H1 (cell line): ENCODE results near the gene NEGR1. TPM values are rescaled to one million over a fixed set of nuclear protein-coding genes. Genes with fewer than 3 reads are reported as not detected.

ENCODE experiments used
- CBX5 ChIP-seq: fragments of 300-800, 300-1000 bp; sonication (generic); IDR thresholded peaks from 2 replicates; pipeline ENCODE4 v1.7.1; 2016; ENCODE audit warnings: antibody characterized with exemption, low read length, low read depth
- CEBPB ChIP-seq: IDR thresholded peaks from 2 replicates; pipeline ENCODE4 v1.6.1; 2012; ENCODE audit warnings: low read depth, low read length
- CHD1 ChIP-seq: IDR thresholded peaks from 2 replicates; pipeline ENCODE4 v1.6.1; 2012; ENCODE audit warnings: low read depth, low read length, improper control_type of control experiment
- RFX5 ChIP-seq: IDR thresholded peaks from 2 replicates; pipeline ENCODE4 v1.6.1; 2011; ENCODE audit warnings: low read depth, low read length, improper control_type of control experiment, borderline replicate concordance
- SAP30 ChIP-seq: fragments of 300-600 bp; sonication (generic); IDR thresholded peaks from 2 replicates; pipeline ENCODE4 v1.7.1; 2012; ENCODE audit warnings: low read length, moderate library complexity, mild to moderate bottlenecking, inconsistent platforms; ENCODE audit not compliant: insufficient read depth, insufficient replicate concordance
- SIRT6 ChIP-seq: IDR thresholded peaks from one replicate; pipeline ENCODE4 v1.7.1; 2012; ENCODE audit warnings: low read length, inconsistent platforms
- SP4 ChIP-seq: IDR thresholded peaks from 2 replicates; pipeline ENCODE4 v1.6.1; 2012; ENCODE audit warnings: low read length, inconsistent platforms
- SRF ChIP-seq: IDR thresholded peaks from 2 replicates; pipeline ENCODE4 v1.6.1; 2011; ENCODE audit warnings: mild to moderate bottlenecking, low read depth, low read length, moderate library complexity
- polyA plus RNA-seq, 7 experiments: library from polyadenylated mRNA; depleted of rRNA in 3 of 7; stranded (reverse) in 5 of 7; unstranded in 2 of 7; fragments of >200 nt in 5 of 7; fragments of 200-250 nt in 2 of 7; gene quantifications; 1 replicate in 5 of 7; 2 replicates in 1 of 7; 4 replicates in 1 of 7; pipeline versions ENCODE4 v1.2.1 to v1.2.3, GENCODE V29; 2011 to 2013; ENCODE audit warnings: missing spikeins in 2 of 7, mixed read lengths in 2 of 7
- total RNA-seq: library from RNA; stranded (reverse); fragmentation: NEBNext Ultra II Directional; extraction: Animal tissue kit (Norgen Biotek cat#: 25700); gene quantifications from 2 replicates; pipeline ENCODE4 v1.2.1, GENCODE V29; 2021
- TF ChIP-seq, protein P1 (sequence below): fragments of 300-600 bp; sonication (generic); IDR thresholded peaks from 2 replicates; pipeline ENCODE4 v1.7.1; 2012; ENCODE audit warnings: low read length, moderate library complexity, mild to moderate bottlenecking, inconsistent platforms; ENCODE audit not compliant: insufficient replicate concordance
- TF ChIP-seq, protein P2 (sequence below): IDR thresholded peaks from 2 replicates; pipeline ENCODE4 v1.6.1; 2012; ENCODE audit warnings: low read length, inconsistent platforms

Gene NEGR1
- total and polyA plus RNA-seq, 2 of the 8 experiments (the other 6 are each of a cell fraction or from before 2014, with no cell fraction given), result 0.71 to 1.3 TPM

DNA sequence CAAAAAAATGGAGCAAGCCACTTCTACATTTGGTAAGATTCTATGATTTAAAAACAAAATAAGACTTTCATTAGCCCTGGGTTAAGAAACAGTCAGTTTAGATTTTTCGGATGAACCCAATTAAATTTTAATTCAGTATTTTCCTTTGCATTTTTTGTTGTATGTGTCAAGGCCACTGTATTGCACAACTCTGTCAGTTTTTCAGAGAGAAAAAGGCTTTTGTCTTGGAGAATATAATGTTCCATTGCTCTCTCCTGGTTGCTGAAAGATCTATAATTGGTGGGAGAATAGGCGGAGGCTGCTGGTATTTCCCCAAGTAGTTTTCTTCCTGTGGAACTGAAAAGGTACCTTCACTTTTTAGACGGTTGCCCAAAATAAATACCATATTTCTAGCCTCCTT is 84.6 kb downstream of the NEGR1 start (continued):
- TF ChIP-seq, protein P1, sequence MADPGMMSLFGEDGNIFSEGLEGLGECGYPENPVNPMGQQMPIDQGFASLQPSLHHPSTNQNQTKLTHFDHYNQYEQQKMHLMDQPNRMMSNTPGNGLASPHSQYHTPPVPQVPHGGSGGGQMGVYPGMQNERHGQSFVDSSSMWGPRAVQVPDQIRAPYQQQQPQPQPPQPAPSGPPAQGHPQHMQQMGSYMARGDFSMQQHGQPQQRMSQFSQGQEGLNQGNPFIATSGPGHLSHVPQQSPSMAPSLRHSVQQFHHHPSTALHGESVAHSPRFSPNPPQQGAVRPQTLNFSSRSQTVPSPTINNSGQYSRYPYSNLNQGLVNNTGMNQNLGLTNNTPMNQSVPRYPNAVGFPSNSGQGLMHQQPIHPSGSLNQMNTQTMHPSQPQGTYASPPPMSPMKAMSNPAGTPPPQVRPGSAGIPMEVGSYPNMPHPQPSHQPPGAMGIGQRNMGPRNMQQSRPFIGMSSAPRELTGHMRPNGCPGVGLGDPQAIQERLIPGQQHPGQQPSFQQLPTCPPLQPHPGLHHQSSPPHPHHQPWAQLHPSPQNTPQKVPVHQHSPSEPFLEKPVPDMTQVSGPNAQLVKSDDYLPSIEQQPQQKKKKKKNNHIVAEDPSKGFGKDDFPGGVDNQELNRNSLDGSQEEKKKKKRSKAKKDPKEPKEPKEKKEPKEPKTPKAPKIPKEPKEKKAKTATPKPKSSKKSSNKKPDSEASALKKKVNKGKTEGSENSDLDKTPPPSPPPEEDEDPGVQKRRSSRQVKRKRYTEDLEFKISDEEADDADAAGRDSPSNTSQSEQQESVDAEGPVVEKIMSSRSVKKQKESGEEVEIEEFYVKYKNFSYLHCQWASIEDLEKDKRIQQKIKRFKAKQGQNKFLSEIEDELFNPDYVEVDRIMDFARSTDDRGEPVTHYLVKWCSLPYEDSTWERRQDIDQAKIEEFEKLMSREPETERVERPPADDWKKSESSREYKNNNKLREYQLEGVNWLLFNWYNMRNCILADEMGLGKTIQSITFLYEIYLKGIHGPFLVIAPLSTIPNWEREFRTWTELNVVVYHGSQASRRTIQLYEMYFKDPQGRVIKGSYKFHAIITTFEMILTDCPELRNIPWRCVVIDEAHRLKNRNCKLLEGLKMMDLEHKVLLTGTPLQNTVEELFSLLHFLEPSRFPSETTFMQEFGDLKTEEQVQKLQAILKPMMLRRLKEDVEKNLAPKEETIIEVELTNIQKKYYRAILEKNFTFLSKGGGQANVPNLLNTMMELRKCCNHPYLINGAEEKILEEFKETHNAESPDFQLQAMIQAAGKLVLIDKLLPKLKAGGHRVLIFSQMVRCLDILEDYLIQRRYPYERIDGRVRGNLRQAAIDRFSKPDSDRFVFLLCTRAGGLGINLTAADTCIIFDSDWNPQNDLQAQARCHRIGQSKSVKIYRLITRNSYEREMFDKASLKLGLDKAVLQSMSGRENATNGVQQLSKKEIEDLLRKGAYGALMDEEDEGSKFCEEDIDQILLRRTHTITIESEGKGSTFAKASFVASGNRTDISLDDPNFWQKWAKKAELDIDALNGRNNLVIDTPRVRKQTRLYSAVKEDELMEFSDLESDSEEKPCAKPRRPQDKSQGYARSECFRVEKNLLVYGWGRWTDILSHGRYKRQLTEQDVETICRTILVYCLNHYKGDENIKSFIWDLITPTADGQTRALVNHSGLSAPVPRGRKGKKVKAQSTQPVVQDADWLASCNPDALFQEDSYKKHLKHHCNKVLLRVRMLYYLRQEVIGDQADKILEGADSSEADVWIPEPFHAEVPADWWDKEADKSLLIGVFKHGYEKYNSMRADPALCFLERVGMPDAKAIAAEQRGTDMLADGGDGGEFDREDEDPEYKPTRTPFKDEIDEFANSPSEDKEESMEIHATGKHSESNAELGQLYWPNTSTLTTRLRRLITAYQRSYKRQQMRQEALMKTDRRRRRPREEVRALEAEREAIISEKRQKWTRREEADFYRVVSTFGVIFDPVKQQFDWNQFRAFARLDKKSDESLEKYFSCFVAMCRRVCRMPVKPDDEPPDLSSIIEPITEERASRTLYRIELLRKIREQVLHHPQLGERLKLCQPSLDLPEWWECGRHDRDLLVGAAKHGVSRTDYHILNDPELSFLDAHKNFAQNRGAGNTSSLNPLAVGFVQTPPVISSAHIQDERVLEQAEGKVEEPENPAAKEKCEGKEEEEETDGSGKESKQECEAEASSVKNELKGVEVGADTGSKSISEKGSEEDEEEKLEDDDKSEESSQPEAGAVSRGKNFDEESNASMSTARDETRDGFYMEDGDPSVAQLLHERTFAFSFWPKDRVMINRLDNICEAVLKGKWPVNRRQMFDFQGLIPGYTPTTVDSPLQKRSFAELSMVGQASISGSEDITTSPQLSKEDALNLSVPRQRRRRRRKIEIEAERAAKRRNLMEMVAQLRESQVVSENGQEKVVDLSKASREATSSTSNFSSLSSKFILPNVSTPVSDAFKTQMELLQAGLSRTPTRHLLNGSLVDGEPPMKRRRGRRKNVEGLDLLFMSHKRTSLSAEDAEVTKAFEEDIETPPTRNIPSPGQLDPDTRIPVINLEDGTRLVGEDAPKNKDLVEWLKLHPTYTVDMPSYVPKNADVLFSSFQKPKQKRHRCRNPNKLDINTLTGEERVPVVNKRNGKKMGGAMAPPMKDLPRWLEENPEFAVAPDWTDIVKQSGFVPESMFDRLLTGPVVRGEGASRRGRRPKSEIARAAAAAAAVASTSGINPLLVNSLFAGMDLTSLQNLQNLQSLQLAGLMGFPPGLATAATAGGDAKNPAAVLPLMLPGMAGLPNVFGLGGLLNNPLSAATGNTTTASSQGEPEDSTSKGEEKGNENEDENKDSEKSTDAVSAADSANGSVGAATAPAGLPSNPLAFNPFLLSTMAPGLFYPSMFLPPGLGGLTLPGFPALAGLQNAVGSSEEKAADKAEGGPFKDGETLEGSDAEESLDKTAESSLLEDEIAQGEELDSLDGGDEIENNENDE, result no peak
- no peak for TF ChIP-seq SP4
- no peak for TF ChIP-seq SIRT6
- TF ChIP-seq, protein P2, sequence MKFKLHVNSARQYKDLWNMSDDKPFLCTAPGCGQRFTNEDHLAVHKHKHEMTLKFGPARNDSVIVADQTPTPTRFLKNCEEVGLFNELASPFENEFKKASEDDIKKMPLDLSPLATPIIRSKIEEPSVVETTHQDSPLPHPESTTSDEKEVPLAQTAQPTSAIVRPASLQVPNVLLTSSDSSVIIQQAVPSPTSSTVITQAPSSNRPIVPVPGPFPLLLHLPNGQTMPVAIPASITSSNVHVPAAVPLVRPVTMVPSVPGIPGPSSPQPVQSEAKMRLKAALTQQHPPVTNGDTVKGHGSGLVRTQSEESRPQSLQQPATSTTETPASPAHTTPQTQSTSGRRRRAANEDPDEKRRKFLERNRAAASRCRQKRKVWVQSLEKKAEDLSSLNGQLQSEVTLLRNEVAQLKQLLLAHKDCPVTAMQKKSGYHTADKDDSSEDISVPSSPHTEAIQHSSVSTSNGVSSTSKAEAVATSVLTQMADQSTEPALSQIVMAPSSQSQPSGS, result no peak
- TF ChIP-seq CHD1, result no peak
- TF ChIP-seq SAP30, result no peak
- no peak for TF ChIP-seq SRF
- no peak for TF ChIP-seq CBX5
- no peak for TF ChIP-seq RFX5
- TF ChIP-seq CEBPB, result no peak
